GM19351 (cell line): ENCODE measurements around the gene CCS.
A peak's percentile ranks its signal among the peaks of the same experiment; 100 is the strongest.
"Not testable (repeated sequence)": the region's sequence is repeated elsewhere in the genome, so short reads cannot be mapped to it uniquely, and the experiment has no call there.

Experiments used
- ATAC-seq: cut with Tn5 transposase; IDR thresholded peaks from one replicate; pipeline ENCODE4 v1.9.1; 2021; ENCODE audit warnings: mild to moderate bottlenecking, moderate library complexity; ENCODE audit not compliant: unreplicated experiment

The CCS gene

DNA sequence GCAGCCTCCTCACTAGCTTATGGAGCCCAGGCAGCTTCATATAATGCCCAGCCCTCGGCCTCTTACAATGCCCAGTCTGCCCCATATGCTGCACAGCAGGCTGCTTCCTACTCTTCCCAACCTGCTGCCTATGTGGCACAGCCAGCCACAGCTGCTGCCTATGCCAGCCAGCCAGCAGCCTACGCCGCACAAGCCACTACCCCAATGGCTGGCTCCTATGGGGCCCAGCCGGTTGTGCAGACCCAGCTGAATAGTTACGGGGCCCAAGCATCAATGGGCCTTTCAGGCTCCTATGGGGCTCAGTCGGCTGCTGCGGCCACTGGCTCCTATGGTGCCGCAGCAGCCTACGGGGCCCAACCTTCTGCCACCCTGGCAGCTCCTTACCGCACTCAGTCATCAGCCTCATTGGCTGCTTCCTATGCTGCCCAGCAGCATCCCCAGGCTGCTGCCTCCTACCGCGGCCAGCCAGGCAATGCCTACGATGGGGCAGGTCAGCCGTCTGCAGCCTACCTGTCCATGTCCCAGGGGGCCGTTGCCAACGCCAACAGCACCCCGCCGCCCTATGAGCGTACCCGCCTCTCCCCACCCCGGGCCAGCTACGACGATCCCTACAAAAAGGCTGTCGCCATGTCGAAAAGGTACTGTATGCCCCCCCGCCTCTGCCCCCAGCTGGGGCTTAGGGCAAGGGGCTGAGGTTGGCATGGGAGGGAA, 32.2 kb downstream of the CCS start:
- no peak for ATAC-seq

DNA sequence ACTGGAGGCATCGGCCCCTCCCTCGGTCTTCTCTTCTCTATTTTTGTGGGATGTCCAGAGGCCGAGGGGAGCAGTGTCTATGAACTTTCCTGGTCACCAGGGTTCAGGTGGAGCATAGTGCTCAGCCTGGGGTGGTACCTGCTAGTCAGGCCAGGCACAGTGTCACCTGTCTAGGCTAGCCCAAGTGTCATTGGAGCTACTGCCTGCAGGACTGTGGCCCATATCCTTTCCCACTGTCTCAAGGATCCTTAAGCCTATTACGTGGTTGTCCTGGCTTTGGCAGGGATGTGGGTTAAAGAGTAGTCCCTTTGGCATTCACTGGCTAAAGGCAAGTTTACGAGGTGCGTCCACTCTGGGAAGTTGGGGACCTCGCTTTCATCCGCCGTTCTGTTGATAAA, 32.8 kb downstream of the CCS start:
- ATAC-seq = no peak

DNA sequence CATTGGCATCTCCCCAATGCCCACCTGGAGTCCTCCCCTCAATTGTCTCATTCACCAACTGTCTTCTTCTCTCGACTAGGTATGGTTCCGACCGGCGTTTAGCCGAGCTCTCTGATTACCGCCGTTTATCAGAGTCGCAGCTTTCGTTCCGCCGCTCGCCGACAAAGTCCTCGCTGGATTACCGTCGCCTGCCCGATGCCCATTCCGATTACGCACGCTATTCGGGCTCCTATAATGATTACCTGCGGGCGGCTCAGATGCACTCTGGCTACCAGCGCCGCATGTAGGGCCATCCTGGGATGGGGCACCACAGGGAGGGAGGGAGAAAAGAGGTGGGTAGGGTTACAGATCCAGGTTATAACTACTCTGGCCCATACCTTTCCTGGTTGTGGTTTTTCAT, 33.4 kb downstream of the CCS start:
- no peak for ATAC-seq

- ATAC-seq = no peak
Observed at GRCh38 chr11:66626926-66627325, 33.9 kb downstream of the CCS start.

DNA sequence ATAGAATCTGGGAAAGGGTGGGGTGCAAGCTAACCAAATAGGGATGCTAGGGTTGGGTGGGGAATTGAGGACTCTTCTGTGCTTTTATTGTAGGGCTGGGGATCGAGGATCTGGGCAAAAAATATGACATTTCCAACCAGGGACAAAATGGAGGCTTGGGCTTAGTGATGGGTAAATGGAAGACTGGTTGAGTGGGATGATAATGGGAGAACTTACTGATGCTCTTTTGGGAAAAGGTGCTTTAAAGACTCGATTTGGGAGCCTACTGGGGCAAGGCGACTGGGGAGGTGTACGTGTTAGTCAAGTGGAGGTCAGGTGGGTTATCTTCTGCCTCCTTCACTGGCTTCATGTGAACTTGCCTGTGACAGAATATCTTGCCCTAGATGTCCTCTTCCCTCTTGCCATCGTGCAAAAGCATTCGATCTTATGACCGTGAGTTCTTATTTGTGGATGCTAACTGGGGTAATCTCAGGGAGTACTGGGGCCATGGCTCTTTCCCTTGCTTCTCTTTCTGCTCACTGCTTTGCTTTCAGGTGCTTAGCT, 35.1 kb downstream of the CCS start:
- no peak for ATAC-seq

- no peak for ATAC-seq
Observed at GRCh38 chr11:66629356-66629755, 36.4 kb downstream of the CCS start.

GRCh38 chr11:66631883-66632282, 38.9 kb downstream of the CCS start:
- no peak for ATAC-seq

- ATAC-seq = no peak
Observed at GRCh38 chr11:66632952-66633351, 40.0 kb downstream of the CCS start.

GRCh38 chr11:66636411-66636810, 43.4 kb downstream of the CCS start:
- ATAC-seq = no peak

- no peak for ATAC-seq
Observed at GRCh38 chr11:66637557-66638176, 44.7 kb downstream of the CCS start.

GRCh38 chr11:66638177-66639065, 45.4 kb downstream of the CCS start, which contains the start of gene RBM4:
Gene RBM4 (plus strand): TSS chr11:66638703. CDS start chr11:66639712, 1,009 bp downstream.
- ATAC-seq = peak; percentile 97

- no peak for ATAC-seq
Observed at GRCh38 chr11:66639066-66639813, 46.3 kb downstream of the CCS start.

GRCh38 chr11:66639814-66640340, 46.9 kb downstream of the CCS start:
- ATAC-seq = not testable (repeated sequence)

- no peak for ATAC-seq
Observed at GRCh38 chr11:66641834-66642233, 48.8 kb downstream of the CCS start.

DNA sequence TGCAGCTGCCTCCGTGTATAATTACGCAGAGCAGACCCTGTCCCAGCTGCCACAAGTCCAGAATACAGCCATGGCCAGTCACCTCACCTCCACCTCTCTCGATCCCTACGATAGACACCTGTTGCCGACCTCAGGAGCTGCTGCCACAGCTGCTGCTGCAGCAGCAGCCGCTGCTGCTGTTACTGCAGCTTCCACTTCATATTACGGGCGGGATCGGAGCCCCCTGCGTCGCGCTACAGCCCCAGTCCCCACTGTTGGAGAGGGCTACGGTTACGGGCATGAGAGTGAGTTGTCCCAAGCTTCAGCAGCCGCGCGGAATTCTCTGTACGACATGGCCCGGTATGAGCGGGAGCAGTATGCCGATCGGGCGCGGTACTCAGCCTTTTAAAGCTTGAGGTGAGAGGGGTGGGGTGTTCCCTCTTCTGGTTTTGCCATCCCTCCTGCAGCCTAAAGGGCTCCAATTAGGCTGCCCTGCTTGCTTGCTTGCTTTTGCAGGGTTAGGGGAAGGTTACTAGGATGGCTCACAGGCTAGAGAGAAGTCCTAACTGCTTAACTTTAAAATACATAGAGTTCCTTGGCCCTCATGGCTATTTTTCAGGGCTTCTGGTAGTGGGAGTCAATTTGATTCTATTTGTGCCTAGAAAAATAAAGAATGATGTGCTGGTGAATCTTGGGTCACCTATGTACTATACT, 50.9 kb downstream of the CCS start:
- no peak for ATAC-seq

DNA sequence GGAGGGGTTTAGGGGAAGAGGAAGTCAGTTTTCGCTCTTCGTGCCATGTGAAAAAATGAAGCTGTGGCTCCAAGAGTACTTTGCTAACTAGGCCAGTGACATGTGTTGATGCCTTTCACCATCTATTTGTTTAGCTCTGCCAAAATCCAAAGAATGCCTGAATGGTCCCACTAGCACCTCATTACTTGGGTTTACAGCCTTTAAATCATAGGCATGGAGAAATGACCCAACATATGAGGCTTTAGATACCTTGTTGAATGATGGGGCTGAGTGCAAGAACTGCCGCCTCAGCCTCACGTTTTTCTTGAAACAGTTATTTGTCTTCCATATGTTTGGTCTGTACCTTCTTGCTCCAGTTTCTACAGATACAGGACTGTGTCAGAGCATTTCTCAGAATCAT, 53.8 kb downstream of the CCS start:
- no peak for ATAC-seq

DNA sequence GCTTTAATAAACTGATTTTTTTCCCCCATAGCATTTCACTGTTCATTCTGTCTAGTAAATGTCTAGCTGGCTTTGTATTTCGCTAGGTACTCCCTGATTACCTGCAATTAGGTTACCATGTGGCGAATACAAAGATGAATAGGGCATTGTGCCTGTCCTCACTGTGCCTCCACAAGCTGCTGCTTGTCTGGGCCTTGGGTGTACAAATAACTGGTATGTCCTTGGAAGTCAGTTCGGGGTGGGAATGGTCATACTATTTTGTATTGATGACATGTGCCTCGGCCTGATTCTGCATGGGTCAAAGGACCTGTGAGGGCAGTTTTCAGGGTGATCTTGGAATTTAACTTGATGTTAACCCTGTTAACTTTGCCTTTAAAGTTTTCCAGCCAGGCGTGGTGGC, 56.9 kb downstream of the CCS start:
- no peak for ATAC-seq

GRCh38 chr11:66651016-66651415, 58.0 kb downstream of the CCS start:
- ATAC-seq = no peak

- no peak for ATAC-seq
Observed at GRCh38 chr11:66652651-66653050, 59.7 kb downstream of the CCS start.

DNA sequence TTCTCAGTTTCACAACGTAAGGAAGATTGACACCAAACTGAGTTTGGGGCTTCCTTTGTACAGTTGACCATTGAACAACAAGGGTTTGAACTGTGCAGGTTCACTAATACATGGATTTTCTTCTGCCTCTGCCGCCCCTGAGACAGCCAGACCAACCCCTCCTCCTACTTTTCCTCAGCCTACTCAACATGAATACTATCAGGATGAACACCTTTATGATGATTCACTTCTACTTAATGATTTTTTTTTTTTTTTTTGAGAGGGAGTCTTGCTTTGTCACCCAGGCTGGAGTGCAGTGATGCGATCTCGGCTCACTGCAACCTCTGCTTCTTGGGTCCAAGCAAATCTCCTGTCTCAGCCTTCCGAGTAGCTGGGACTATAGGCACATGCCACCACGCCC, 60.1 kb downstream of the CCS start:
- no peak for ATAC-seq
